Spleen (tissue), 7 donors: Measurements from ENCODE around the gene PSD.

Source experiments
- CTCF ChIP-seq, 11 experiments: fragments of 200-600 bp in 7 of 11; fragments of 450-650 bp in 4 of 11; sonication (generic) in 4 of 11; IDR thresholded peaks in 8 of 11; conservative IDR thresholded peaks in 3 of 11; 1 replicate in 7 of 11; 2 replicates in 4 of 11; pipeline versions ENCODE4 v1.4.0 to v1.8.0; 2016 to 2021; ENCODE audit warnings: antibody characterized with exemption in 11 of 11, inconsistent platforms in 4 of 11, mild to moderate bottlenecking in 1 of 11
- POLR2A ChIP-seq, 3 donors: fragments of 450-650 bp; IDR thresholded peaks; one replicate each; pipeline ENCODE4 v1.5.1; 2017; ENCODE audit warnings: antibody characterized with exemption in 3 of 3, mild to moderate bottlenecking in 1 of 3
- POLR2AphosphoS5 ChIP-seq, 3 donors: sonication (generic); formaldehyde crosslinking; IDR thresholded peaks; one replicate each; pipeline ENCODE4 v1.5.1; 2017; ENCODE audit warnings: antibody characterized with exemption in 3 of 3
- donor health status: DM: no; HTN: no; CAD: no; lungs with moderate emphysema.
- donor health status: DM: no; HTN: no; CAD: no.
- donor health status: DM: no; HTN: no; CAD: no.

GRCh38 chr10:102416695-102417094, 1.9 kb downstream of the PSD start:
- TF ChIP-seq CTCF (IDR thresholded peaks at IDR 0.05 in 8 of 11, conservative IDR thresholded peaks at IDR 0.05 in 3 of 11) (no peak), POLR2AphosphoS5 (IDR thresholded peaks at IDR 0.05) (no peak), POLR2A (IDR thresholded peaks at IDR 0.05) (no peak)
